Activated CD8-positive, alpha-beta memory T cell treated with anti-CD3 and anti-CD28 coated beads, Interleukin-2, amount 50 U/mL, for 4 hours (primary cell): Measurements from ENCODE around the gene OSMR.

ENCODE experiments used
- DNase-seq: peaks from one replicate; pipeline ENCODE4 v3.0.0-alpha.2; 2020

OSMR gene

DNA sequence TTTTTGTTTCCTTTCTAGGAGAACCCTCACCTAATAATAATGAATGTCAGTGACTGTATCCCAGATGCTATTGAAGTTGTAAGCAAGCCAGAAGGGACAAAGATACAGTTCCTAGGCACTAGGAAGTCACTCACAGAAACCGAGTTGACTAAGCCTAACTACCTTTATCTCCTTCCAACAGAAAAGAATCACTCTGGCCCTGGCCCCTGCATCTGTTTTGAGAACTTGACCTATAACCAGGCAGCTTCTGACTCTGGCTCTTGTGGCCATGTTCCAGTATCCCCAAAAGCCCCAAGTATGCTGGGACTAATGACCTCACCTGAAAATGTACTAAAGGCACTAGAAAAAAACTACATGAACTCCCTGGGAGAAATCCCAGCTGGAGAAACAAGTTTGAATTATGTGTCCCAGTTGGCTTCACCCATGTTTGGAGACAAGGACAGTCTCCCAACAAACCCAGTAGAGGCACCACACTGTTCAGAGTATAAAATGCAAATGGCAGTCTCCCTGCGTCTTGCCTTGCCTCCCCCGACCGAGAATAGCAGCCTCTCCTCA is 87.1 kb downstream of the OSMR start:
- DNase-seq = no peak

DNA sequence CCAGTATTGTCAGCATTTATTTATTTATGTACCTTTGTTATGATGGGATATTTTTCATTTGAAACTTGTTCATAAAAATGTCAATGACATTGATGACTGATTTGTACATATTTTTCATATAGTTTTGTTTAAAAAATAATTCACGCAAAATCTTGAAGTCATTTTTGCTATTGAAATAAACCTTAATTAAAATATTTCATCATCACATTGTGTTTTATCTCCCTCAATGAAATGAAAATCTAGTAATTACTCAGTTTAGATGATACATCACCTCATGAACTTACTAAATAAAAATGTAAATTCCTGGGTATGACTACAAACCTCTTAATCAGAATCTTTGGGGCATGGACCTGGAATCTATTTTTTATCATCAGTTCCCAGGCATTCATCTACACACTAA is 89.6 kb downstream of the OSMR start:
- DNase-seq = no peak

DNA sequence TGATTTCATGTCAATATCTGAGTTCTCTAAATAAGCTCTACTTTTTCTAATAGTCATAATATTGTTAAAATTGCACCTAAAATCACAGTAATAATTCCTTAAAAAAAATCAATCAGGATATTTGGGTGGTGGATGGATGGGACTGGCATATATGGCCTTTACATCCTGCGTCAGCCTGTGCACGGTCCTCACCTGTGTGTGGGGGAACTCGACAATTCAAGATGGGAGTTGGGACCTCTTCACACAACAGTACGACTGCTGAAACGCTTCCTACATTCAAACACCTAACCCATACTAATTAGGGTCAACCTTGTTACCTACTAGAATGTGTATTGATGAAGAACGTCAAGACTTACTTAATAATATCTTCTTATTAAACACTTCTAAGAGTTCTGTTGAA is 90.5 kb downstream of the OSMR start:
- no peak for DNase-seq

DNA sequence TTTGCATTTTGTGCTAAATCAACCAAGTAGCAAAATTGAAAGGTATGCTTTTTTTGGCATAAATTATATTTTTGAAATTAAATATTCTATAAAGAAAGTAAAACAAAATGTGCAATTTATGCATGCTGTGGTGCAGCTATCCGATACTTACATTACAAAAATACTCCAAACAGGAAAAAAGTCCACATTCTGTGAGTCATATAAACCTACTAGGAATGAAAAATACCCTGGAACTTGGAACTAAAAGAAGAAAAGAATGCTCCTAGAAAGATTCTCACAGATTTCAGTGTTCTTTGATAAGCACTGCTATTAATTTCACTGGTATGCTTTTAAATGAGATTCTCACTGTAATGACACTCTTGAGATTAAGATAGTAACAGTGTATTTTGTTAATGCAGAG is 92.6 kb downstream of the OSMR start:
- DNase-seq = no peak

DNA sequence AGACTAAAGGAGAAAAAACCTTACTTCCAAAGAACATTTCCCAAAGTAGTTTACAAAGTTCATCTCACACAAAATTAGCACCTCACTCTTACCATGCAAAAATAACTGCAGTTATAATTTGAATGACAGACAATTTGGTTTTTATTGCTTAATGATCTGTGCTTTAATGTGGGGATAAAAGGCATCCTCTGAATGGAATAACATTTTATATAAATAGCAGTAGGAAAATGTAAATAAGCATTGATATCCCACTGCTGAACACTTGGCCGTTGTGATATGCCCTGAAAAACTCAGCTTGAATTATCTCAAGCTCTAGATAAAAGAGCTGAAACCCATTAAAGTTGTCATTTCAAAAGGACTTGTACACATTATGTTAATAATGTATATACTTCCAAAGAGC is 93.2 kb downstream of the OSMR start:
- DNase-seq = no peak

DNA sequence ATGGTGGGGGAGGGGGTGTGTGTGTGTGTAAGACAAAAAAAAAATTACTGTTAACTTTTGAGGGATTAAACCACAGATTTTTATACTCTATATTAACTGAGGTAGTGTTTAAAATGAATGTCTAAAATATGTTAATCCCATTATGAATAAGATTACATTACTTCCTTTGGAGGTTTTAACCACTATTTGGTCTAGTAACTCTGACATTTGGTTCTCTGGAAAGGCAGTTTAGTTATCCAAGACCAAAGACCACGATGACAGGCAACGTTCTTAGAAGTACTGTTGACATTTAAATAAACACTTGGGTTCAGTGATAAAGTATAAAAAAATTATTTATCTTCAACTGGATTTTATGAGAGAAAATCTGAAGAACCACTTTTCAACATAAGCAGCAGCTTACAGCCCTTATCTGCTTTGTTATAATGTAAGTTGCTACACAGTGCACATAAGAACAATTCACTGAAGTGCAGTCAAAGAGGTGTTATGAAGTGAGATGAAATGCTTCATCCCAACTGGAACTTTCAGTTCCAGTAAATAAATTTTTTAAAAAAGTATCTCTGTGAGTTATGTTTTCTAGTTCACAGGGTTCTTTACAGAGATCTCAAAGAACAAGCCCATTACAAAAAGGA is 94.5 kb downstream of the OSMR start:
- no peak for DNase-seq

DNA sequence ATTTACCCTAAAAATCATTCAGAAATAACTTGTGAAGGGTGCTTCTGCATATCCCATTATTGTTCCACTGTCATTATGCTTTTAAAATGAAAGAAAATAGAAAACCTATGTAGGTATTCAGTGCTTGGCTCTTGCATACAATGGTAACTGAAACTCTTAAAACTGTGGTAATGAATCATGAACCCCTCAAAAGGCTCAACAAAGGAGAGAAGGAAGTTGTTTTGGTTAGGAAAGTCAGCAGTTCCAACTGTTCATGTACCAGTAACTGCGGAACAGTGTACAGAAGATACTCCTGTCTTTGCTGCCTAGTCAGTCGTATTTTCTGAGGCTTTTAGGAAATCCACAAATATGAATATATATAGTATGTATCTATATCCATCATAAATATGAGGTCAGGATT is 96.1 kb downstream of the OSMR start:
- DNase-seq = no peak

DNA sequence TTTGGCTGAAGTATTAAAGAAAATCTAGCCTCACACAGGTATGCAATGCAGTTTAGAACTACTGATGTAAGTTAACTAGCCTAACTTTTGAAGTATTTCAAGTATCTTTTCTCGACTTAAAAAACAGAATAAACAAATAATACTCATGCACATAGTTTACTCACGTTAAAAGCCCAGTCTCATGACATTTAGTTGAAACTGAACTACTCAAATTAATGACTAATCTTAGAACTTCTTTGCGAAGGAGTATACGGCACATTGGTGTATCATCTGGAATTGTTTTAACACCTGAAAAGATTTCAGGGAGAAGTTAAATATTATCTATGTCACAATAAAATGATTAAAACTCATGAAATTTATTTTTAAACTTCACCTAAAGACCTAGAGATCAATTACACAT is 98.5 kb downstream of the OSMR start:
- no peak for DNase-seq

DNA sequence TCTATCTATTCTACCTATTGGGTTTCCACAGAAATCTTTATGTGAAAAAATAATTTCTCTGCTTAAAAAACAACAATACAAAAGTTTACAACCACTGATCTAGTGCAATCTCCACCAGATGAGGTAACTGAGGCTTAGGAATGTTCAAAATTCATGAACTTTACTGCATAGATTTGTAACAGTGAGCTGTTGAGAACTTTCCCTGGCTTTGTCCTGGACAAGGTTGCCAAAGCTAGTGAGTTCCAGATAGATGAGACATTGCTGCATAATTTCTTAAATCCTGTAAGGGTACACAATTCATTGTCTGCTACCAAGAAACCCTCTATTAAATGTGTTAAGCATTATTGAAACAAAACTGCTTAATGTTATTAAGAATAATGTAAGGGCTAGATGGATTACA is 102.7 kb downstream of the OSMR start:
- DNase-seq = no peak

DNA sequence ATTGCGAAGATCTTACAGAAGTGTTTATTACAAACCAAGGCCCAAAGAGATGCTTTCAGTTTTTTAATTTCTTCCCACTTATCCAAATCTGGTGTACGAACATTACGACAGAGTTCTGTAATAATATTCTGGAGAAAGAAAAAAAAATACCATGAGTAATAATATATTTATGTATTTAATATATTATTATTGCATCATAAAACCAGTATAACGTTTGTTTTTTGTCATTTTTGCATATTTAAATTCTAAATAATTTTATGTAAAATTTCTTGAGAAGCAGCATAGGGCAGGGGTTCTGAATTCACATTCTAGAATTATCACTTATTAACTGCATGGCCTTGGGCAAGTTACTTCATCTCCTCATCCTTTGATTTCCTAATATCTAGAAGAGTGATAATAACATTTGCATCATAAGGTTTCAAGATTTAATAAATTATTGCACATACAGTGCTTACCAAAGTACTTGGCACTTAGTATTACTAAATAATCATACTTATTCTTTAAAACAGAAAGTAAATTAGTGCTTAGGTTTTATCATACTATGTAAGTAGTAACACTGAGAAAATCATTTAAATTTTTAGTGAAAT is 107.7 kb downstream of the OSMR start:
- no peak for DNase-seq

DNA sequence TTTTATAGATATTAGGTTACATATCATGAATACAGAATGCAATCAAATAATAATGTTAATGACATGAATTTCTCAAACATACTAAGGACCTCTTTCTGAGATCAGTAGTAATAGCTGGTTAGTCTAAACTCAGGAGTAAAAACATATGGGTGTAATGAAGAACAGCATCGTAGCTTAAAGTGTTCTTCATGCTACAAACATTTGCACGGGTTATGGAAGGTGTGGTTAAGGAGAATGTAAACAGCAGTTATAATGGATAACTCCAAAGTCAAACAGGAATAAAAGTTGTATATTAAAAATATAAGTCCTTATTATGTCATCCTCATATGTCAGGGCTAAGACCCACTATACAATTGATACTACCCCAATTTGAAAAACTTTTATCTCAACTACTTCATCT is 115.9 kb downstream of the OSMR start:
- DNase-seq = no peak

DNA sequence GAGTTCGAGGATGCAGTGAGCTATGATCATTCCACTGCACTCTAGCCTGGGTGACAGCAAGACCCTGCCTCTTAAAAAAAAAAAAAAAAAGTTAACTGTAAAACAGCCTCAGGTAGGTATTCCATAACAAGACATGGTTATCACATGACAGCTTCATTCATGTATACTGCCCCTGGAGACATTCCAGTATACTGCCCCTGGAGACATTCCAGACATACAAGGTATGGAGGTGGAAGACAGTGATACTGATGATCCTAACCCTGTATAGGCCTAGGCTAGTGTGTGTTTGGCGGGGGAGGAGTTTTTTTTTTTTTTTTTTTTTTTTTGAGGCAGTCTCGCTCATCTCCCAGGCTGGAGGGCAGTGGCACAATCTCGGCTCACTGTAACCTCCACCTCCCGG is 122.9 kb downstream of the OSMR start:
- no peak for DNase-seq

DNA sequence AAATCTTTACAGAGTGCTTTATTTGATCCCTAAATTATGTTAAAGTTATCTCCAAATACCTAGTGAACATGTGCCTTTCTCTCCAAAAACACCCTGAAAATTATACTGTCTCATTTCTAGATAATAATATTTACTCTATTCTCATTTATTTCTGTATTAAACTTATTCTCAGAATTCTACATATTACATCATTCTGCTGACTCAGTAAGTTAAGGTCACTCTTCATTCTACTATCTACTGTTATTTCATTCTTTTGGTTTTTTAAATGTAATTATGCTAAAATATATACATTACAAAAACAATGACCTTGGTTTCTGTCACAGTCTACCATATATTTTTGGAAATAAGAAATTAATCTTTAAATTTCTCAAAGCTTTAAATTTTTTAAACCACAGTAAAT is 132.2 kb downstream of the OSMR start:
- no peak for DNase-seq

DNA sequence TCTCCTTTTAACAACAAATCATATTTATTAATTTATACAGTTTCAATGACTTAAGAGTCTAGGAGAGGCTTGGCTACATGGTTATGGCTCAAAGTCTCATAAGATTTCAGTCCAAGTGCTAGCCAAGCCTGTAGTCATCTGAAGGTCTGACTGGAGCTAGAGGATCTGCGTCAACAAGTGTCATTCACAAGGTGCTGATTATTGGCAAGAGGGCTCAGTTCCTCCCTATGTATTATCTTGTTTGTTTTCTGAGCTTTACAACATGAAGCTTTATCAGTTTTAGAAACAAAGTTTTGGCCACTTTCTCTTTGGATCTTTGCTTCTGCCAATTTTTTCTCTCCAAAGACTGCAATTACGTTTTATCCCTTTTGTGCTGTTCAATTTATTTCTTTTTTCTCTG is 133.7 kb downstream of the OSMR start:
- no peak for DNase-seq
